Uterus (tissue), 2 donors: ENCODE results near the gene PSMA6.

ENCODE experiments used
- POLR2A ChIP-seq, 2 donors: fragments of 450-650 bp; IDR thresholded peaks; one replicate each; pipeline ENCODE4 v1.6.1; 2016; ENCODE audit warnings: antibody characterized with exemption in 2 of 2, mild to moderate bottlenecking in 1 of 2, moderate library complexity in 1 of 2
- TF ChIP-seq, protein P1 (sequence below), 4 experiments: fragments of 200-600 bp in 2 of 4; fragments of 450-650 bp in 2 of 4; sonication (generic) in 2 of 4; IDR thresholded peaks; one replicate each; pipeline ENCODE4 v1.5.1; 2016 to 2019; ENCODE audit warnings: antibody characterized with exemption in 4 of 4, mild to moderate bottlenecking in 2 of 4, moderate library complexity in 1 of 4

DNA sequence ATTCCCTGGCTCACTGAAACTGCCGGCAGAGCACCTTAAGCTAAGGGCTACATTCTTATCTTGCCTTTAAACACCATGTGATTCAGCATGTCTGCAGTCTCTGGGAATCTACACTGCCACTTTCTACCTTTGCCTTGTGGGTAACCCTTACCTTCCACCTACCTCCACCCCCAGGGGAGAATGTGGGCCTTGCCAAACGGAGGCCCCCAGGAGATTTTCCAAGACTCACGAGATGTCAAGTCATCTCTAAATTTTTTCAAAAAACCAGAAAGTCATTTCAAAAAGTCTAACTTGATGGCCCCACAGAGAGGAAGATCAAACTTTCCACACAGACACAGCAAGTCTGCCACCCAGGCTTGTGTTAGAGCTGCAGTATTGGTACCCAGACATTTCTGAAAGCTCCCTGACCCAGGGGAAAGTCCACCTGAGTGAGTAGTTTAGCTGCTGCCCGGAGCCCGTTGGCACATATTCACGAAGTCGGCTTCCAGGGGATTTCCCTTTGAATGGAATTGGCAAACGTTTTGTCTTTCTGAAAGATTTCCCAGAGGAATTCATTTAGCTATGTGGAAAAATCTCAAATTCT lies 4.7 kb upstream of the PSMA6 start:
- TF ChIP-seq, protein P1, sequence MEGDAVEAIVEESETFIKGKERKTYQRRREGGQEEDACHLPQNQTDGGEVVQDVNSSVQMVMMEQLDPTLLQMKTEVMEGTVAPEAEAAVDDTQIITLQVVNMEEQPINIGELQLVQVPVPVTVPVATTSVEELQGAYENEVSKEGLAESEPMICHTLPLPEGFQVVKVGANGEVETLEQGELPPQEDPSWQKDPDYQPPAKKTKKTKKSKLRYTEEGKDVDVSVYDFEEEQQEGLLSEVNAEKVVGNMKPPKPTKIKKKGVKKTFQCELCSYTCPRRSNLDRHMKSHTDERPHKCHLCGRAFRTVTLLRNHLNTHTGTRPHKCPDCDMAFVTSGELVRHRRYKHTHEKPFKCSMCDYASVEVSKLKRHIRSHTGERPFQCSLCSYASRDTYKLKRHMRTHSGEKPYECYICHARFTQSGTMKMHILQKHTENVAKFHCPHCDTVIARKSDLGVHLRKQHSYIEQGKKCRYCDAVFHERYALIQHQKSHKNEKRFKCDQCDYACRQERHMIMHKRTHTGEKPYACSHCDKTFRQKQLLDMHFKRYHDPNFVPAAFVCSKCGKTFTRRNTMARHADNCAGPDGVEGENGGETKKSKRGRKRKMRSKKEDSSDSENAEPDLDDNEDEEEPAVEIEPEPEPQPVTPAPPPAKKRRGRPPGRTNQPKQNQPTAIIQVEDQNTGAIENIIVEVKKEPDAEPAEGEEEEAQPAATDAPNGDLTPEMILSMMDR (IDR thresholded peaks at IDR 0.05), result no peak
- no peak for TF ChIP-seq POLR2A (IDR thresholded peaks at IDR 0.05)
